DOHH2 (cell line): ENCODE results near the gene CNPY3.

ENCODE experiments used
- H3F3A ChIP-seq: fragments of 200-600 bp; sonication (generic), shearing (Covaris generic); 2 replicates; pipeline ENCODE4 v1.6.0; 2016; ENCODE audit warnings: antibody characterized with exemption, mild to moderate bottlenecking; ENCODE audit not compliant: control insufficient read depth, insufficient read depth
- H3K27ac ChIP-seq: fragments of 200-600 bp; sonication (generic); 2 replicates; pipeline ENCODE4 v1.5.1; 2014; ENCODE audit warnings: low read depth, mild to moderate bottlenecking, low read length, moderate library complexity
- H3K27me3 ChIP-seq: fragments of 200-600 bp; sonication (generic); 2 replicates; pipeline ENCODE4 v1.6.1; 2014; ENCODE audit warnings: mild to moderate bottlenecking, low read length, mixed read lengths; ENCODE audit not compliant: control insufficient read depth
- H3K36me3 ChIP-seq: fragments of 200-600 bp; sonication (generic); 2 replicates; pipeline ENCODE4 v1.6.1; 2014; ENCODE audit warnings: mild to moderate bottlenecking, low read length, moderate library complexity, mixed read lengths; ENCODE audit not compliant: control insufficient read depth
- H3K4me1 ChIP-seq: fragments of 200-600 bp; sonication (generic); 2 replicates; pipeline ENCODE4 v1.6.1; 2014; ENCODE audit warnings: mild to moderate bottlenecking, low read length, mixed read lengths; ENCODE audit not compliant: control insufficient read depth
- H3K4me2 ChIP-seq: fragments of 200-600 bp; sonication (generic); 2 replicates; pipeline ENCODE4 v1.6.0; 2014; ENCODE audit warnings: mild to moderate bottlenecking, low read length, moderate library complexity
- H3K4me3 ChIP-seq: fragments of 200-600 bp; sonication (generic); 2 replicates; pipeline ENCODE4 v1.5.1; 2014; ENCODE audit warnings: mild to moderate bottlenecking, low read length, mixed read lengths
- H3K79me2 ChIP-seq: fragments of 200-600 bp; sonication (generic); 2 replicates; pipeline ENCODE4 v1.6.1; 2014; ENCODE audit warnings: mild to moderate bottlenecking, low read length, mixed read lengths; ENCODE audit not compliant: control insufficient read depth
- H3K9me2 ChIP-seq: fragments of 200-600 bp; sonication (generic); replicated peaks from 2 replicates; pipeline ENCODE4 v1.6.1; 2014; ENCODE audit warnings: mild to moderate bottlenecking, low read length, mixed read lengths; ENCODE audit not compliant: control insufficient read depth
- H3K9me3 ChIP-seq: fragments of 200-600 bp; sonication (generic); 2 replicates; pipeline ENCODE4 v1.6.1; 2014; ENCODE audit warnings: antibody characterized with exemption, low read length, mixed read lengths; ENCODE audit not compliant: control insufficient read depth, insufficient read depth
- H4K20me1 ChIP-seq: fragments of 200-600 bp; sonication (generic); 2 replicates; pipeline ENCODE4 v1.6.0; 2014; ENCODE audit warnings: low read depth, mild to moderate bottlenecking, antibody characterized with exemption, low read length, moderate library complexity; ENCODE audit not compliant: control insufficient read depth, insufficient read depth
- CTCF ChIP-seq: fragments of 200-600 bp; sonication (generic); IDR thresholded peaks from one replicate; pipeline ENCODE4 v1.5.1; 2014; ENCODE audit warnings: antibody characterized with exemption, mild to moderate bottlenecking, low read depth, low read length; ENCODE audit not compliant: poor library complexity, severe bottlenecking
- EZH2phosphoT487 ChIP-seq: fragments of 200-600 bp; sonication (generic); IDR thresholded peaks from 2 replicates; pipeline ENCODE4 v1.6.1; 2017; ENCODE audit warnings: borderline replicate concordance, mild to moderate bottlenecking, antibody characterized with exemption, low read length, moderate library complexity, mixed read lengths

CNPY3 gene

GRCh38 chr6:42984001-42984923, 55.0 kb downstream of the CNPY3 start, which contains the start of gene PPP2R5D:
Gene PPP2R5D, plus strand, starts transcription at chr6:42984570. Its CDS starts 108 bp downstream, at chr6:42984678.
- Histone ChIP-seq H3K79me2 (peaks cover 37% of the 10 kb centered on the region), H3K9me3 (no peaks in the 10 kb centered on the region), H3K27me3 (no peaks in the 10 kb centered on the region), H3K36me3 (peaks cover 3% of the 10 kb centered on the region; the same call in 1 of the 2 replicates), H3K9me2 (no peaks in the 10 kb centered on the region), H3F3A (peaks cover 4% of the 10 kb centered on the region; the same call in 1 of the 2 replicates), H3K4me1 (peaks cover 31% of the 10 kb centered on the region), H3K4me2 (peak within 1 kb of the TSS; percentile 99), H3K4me3 (peak within 1 kb of the TSS; percentile 89), H4K20me1 (no peaks in the 10 kb centered on the region), H3K27ac (peak within 1 kb of the TSS; percentile 22; the same call in 1 of the 2 replicates)
- no peak for TF ChIP-seq EZH2phosphoT487
- TF ChIP-seq CTCF: no peak

DNA sequence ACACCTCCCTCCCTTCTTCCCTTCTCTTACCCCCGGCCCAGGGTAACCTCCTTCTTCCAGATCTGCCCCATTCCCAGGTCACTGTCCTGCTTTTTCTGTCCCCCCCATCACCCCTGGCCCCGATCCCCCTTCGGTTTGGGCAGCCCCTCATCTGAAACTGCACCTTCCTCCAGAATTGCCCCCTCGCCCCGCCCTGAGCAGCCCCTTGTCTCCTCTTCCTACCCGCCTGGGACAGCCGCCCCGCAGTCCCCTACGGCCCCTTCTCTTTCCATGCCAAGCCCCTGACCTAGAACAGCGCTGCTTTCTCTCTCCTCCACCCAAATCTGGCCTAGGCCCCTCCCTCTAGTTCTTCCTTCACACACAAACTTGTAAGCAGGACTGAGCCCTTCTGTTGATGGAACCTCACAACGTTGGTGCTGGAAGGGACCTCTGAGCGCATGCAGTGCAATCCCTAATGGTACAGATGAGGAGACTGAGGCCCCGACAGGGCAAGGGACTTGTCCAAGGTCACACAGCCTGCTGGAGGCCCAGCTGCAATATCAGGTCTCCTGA, 55.7 kb downstream of the CNPY3 start:
- peak overlapping the region; percentile 89 for H3K4me2 ChIP-seq
- peaks cover 24% of the 10 kb centered on the region for H3K4me1 ChIP-seq
- H4K20me1 ChIP-seq: no peaks in the 10 kb centered on the region
- TF ChIP-seq CTCF: no peak
- TF ChIP-seq EZH2phosphoT487: no peak
- H3K4me3 ChIP-seq: peak overlapping the region; percentile 89
- peak overlapping the region; percentile 22; the same call in 1 of the 2 replicates for H3K27ac ChIP-seq
- peaks cover 29% of the 10 kb centered on the region for H3K79me2 ChIP-seq
- H3F3A ChIP-seq: peaks cover 4% of the 10 kb centered on the region; the same call in 1 of the 2 replicates
- no peaks in the 10 kb centered on the region for H3K27me3 ChIP-seq
- H3K9me2 ChIP-seq: no peaks in the 10 kb centered on the region
- no peaks in the 10 kb centered on the region for H3K9me3 ChIP-seq
- H3K36me3 ChIP-seq: peaks cover 10% of the 10 kb centered on the region

DNA sequence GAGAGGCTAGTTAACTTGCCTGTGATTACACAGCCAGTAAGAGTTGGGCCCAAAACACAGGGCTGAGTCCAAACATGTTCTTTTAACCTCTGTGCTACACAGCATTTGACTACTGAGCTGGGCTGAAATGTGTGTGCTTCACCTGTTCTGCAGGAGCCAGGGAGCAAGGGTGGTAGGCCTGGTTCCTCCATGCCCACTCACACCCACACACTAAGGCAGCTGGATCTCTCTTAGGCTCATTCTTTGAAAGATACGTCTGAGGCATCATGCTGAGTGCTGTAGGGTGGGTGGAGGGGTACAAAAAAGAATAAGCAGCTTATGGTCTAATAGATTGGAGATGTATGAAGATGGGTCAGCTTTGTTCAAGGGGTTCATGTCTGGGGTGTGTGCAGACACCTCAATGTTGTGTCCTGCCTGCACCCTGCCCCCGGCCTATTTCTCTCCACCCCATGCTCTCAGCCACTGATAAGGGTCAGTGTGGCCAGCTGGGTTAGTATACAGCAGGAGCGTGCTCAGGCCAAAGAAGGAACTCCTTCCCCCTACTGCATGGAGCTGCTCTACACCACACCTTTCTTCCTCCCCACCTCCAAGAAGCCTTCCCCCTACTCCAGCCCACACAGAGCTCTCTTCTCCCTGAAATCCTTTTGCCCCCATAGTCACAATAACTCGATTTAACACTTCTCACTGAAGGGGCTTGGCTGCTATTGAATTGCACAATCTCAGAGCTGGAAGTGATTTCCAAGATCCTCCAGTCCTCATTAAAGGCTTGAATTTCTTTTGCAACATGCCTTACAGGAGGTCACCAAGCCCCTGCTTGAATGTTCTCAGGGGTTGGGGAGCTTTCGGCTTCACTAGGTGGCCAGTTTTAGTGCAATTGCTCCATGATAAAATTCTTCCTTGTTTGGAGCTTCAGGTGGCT, 58.5 kb downstream of the CNPY3 start:
- peaks cover 23% of the 10 kb centered on the region for H3K36me3 ChIP-seq
- H3K4me3 ChIP-seq: no peak overlapping the region
- peaks cover 17% of the 10 kb centered on the region for H3K4me1 ChIP-seq
- H3F3A ChIP-seq: no peaks in the 10 kb centered on the region
- H3K4me2 ChIP-seq: no peak overlapping the region
- peaks cover 29% of the 10 kb centered on the region for H3K79me2 ChIP-seq
- no peaks in the 10 kb centered on the region for H3K27me3 ChIP-seq
- no peak for TF ChIP-seq EZH2phosphoT487
- TF ChIP-seq CTCF: no peak
- no peak overlapping the region for H3K27ac ChIP-seq
- H3K9me2 ChIP-seq: no peaks in the 10 kb centered on the region
- H4K20me1 ChIP-seq: no peaks in the 10 kb centered on the region
- no peaks in the 10 kb centered on the region for H3K9me3 ChIP-seq
